Common myeloid progenitor, CD34-positive (primary cell): Measurements from ENCODE around the gene TRPM3.

Experiments used
- CTCF ChIA-PET: fragments of 350-600 bp; sonication (Branson Sonifier 250); formaldehyde crosslinking; loops from one replicate; lab custom pipeline; 2021; ENCODE audit warnings: antibody characterized with exemption; lab: Charles Lee
- POLR2A ChIA-PET: fragments of 350-600 bp; sonication (Branson Sonifier 250); formaldehyde crosslinking; loops from one replicate; lab custom pipeline; 2021; ENCODE audit warnings: antibody characterized with exemption; lab: Charles Lee
- DNase-seq, 3 donors: peaks; one replicate each; pipeline versions ENCODE4 v3.0.0 to v3.0.0-alpha.2; 2013
- H3K27ac ChIP-seq, 2 experiments: 1 replicate in 1 of 2; 2 replicates in 1 of 2; pipeline ENCODE4 v1.7.0; 2013; ENCODE audit warnings: inconsistent platforms in 2 of 2, low read length in 2 of 2, mild to moderate bottlenecking in 2 of 2, low read depth in 1 of 2, moderate library complexity in 1 of 2; ENCODE audit not compliant: severe bottlenecking in 2 of 2, insufficient read depth in 1 of 2, poor library complexity in 1 of 2
- H3K27me3 ChIP-seq, 5 experiments: replicated peaks in 2 of 5; 1 replicate in 3 of 5; 2 replicates in 2 of 5; pipeline versions ENCODE4 v1.6.1 to v1.7.0; 2013; ENCODE audit warnings: low read length in 4 of 5, mild to moderate bottlenecking in 2 of 5, moderate library complexity in 2 of 5, inconsistent platforms in 1 of 5; ENCODE audit not compliant: insufficient read depth in 5 of 5, control insufficient read depth in 4 of 5
- H3K36me3 ChIP-seq, 4 experiments: 1 replicate in 2 of 4; 2 replicates in 2 of 4; pipeline versions ENCODE4 v1.6.1 to v1.7.0; 2013; ENCODE audit warnings: low read length in 3 of 4, control low read depth in 1 of 4, mild to moderate bottlenecking in 1 of 4; ENCODE audit not compliant: control insufficient read depth in 4 of 4, insufficient read depth in 4 of 4
- H3K4me1 ChIP-seq, 4 experiments: 1 replicate in 3 of 4; 2 replicates in 1 of 4; pipeline versions ENCODE4 v1.6.1 to v1.7.1; 2013; ENCODE audit warnings: low read length in 3 of 4, mild to moderate bottlenecking in 3 of 4, control low read depth in 1 of 4, inconsistent platforms in 1 of 4, moderate library complexity in 1 of 4; ENCODE audit not compliant: control insufficient read depth in 4 of 4, insufficient read depth in 4 of 4; ENCODE audit errors: control extremely low read depth in 1 of 4
- H3K4me3 ChIP-seq, 7 experiments: 1 replicate in 4 of 7; 2 replicates in 3 of 7; pipeline versions ENCODE4 v1.5.1 to v1.7.0; 2013; ENCODE audit warnings: mild to moderate bottlenecking in 7 of 7, low read length in 6 of 7, moderate library complexity in 6 of 7, inconsistent platforms in 2 of 7, low read depth in 2 of 7, control low read depth in 1 of 7; ENCODE audit not compliant: insufficient read depth in 4 of 7, control insufficient read depth in 1 of 7; ENCODE audit errors: extremely low read depth in 1 of 7
- H3K9me3 ChIP-seq, 5 experiments: 1 replicate in 4 of 5; 2 replicates in 1 of 5; pipeline versions ENCODE4 v1.6.1 to v1.7.1; 2013; ENCODE audit warnings: low read length in 4 of 5, mild to moderate bottlenecking in 2 of 5, inconsistent platforms in 1 of 5, low read depth in 1 of 5, moderate library complexity in 1 of 5; ENCODE audit not compliant: control insufficient read depth in 4 of 5, insufficient read depth in 2 of 5; ENCODE audit errors: control extremely low read depth in 1 of 5
- WGBS: methylation state at CpG from one replicate; pipeline ENCODE4 v1.1.5; 2013; ENCODE audit not compliant: insufficient coverage; 5-methylcytosine and 5-hydroxymethylcytosine counted together

TRPM3 gene

DNA sequence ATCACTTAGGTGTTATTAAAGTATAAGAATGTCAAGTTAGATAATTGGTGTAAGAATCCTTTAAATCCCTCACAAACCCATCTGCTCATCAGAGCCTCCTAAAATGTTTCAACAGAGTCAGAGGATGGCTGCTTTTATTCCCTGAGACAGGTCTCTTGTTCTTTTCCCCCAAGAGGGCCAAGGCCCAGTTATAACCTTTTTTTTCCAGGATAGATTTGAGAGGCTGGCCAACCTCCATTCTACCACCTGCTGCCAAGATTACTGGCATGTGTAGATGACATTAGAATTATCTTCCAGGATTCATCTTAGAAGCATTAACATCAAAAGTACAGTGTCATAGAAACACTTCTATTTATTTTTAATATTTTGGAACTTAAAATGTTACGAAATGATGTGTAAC is 305.1 kb downstream of the TRPM3 start:
- ChIA-PET CTCF (no interaction called here), POLR2A (no interaction called here)
- no peak for DNase-seq
- no peaks in the 10 kb centered on the region for H3K27me3 ChIP-seq
- no peaks in the 10 kb centered on the region for H3K36me3 ChIP-seq
- H3K27ac ChIP-seq, result no peak overlapping the region
- 100% methylated on average over 1 of the region's 1 CpG for WGBS
- H3K4me1 ChIP-seq, result no peaks in the 10 kb centered on the region
- H3K9me3 ChIP-seq, result no peaks in the 10 kb centered on the region
- no peak overlapping the region for H3K4me3 ChIP-seq

DNA sequence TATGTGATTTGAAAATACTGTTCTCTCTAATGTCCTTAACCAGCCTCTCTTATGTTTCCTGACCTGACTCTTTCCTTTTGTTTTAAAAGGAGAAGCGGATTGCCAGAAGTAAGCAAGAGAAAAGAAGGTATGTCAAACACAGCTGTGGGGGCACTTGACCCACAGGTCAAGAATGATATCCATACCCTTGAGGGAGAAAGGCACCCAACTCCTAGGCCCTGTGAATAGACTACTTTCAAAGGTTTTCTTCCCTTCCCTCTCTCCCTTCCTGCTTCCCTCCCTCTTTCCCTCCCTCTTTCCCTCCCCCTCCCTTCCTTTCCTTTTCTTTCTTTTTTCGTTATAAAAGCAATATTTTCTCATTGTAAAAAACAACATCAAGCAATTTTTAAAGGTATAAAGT is 306.8 kb downstream of the TRPM3 start:
- POLR2A ChIA-PET, result no interaction called here
- no peak for DNase-seq
- Histone ChIP-seq H3K4me3 (no peak overlapping the region), H3K4me1 (no peaks in the 10 kb centered on the region), H3K36me3 (no peaks in the 10 kb centered on the region), H3K9me3 (no peaks in the 10 kb centered on the region), H3K27me3 (no peaks in the 10 kb centered on the region), H3K27ac (no peak overlapping the region)
- CTCF ChIA-PET, result interaction anchor here (0.7 kb wide), 1 partner anchor 46 kb away, joined by 3 read pairs; no protein-coding TSS in a partner anchor
- WGBS, result no CpG with 5 or more reads among the region's 2 CpGs

- Histone ChIP-seq H3K4me3 (no peak overlapping the region), H3K27me3 (no peaks in the 10 kb centered on the region), H3K4me1 (no peaks in the 10 kb centered on the region), H3K36me3 (no peaks in the 10 kb centered on the region), H3K9me3 (no peaks in the 10 kb centered on the region), H3K27ac (no peak overlapping the region)
- ChIA-PET POLR2A (interaction anchor here (0.6 kb wide), 1 partner anchor 191 kb away, joined by 5 read pairs; no protein-coding TSS in a partner anchor), CTCF (no interaction called here)
- no CpG with 5 or more reads among the region's 2 CpGs for WGBS
- no peak for DNase-seq
These were observed 308.3 kb downstream of the TRPM3 start for GRCh38 chr9:70813141-70813540.

GRCh38 chr9:70811638-70812037 is 309.8 kb downstream of the TRPM3 start:
- Histone ChIP-seq H3K9me3 (no peaks in the 10 kb centered on the region), H3K27ac (no peak overlapping the region), H3K4me3 (no peak overlapping the region), H3K4me1 (no peaks in the 10 kb centered on the region), H3K36me3 (no peaks in the 10 kb centered on the region), H3K27me3 (no peaks in the 10 kb centered on the region)
- ChIA-PET POLR2A (no interaction called here), CTCF (no interaction called here)
- WGBS, result no CpG with 5 or more reads among the region's 1 CpG
- DNase-seq, result no peak

DNA sequence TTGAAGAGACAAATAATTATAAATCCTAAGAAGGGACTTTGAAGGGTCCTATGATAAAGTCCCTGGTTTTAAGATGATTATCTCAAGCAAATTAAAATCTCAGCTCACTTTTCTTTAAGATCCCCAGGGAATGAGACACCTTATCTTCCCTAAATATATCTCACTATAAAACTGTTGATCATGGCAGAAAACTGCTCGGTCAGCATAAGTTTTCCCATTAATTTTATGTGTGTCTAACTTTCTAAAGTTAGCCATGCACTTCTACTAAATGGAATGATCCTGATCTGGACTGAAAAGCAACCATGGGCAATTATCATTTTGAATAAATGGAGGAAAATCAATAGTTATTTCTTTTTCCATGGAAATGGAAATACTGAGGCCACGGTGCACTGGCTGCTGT is 314.5 kb downstream of the TRPM3 start:
- H3K36me3 ChIP-seq, result no peaks in the 10 kb centered on the region
- H3K4me1 ChIP-seq, result no peaks in the 10 kb centered on the region
- ChIA-PET POLR2A (no interaction called here), CTCF (interaction anchor here (0.7 kb wide), 1 partner anchor 44 kb away, joined by 3 read pairs; no protein-coding TSS in a partner anchor)
- H3K27me3 ChIP-seq, result no peaks in the 10 kb centered on the region
- DNase-seq, result no peak
- H3K4me3 ChIP-seq, result no peak overlapping the region
- no peak overlapping the region for H3K27ac ChIP-seq
- H3K9me3 ChIP-seq, result no peaks in the 10 kb centered on the region
- WGBS, result no CpG with 5 or more reads among the region's 2 CpGs

GRCh38 chr9:70805949-70806348 is 315.5 kb downstream of the TRPM3 start:
- Histone ChIP-seq H3K4me1 (no peaks in the 10 kb centered on the region), H3K9me3 (no peaks in the 10 kb centered on the region), H3K27me3 (no peaks in the 10 kb centered on the region), H3K36me3 (no peaks in the 10 kb centered on the region), H3K4me3 (no peak overlapping the region), H3K27ac (no peak overlapping the region)
- WGBS, result 92% methylated on average over 6 of the region's 6 CpGs
- ChIA-PET POLR2A (no interaction called here), CTCF (no interaction called here)
- DNase-seq, result no peak

- no CpG with 5 or more reads among the region's 6 CpGs for WGBS
- Histone ChIP-seq H3K9me3 (peaks cover 0 to 6% (median 0%) of the 10 kb centered on the region in 5 experiments), H3K4me3 (no peak overlapping the region), H3K27ac (no peak overlapping the region), H3K36me3 (no peaks in the 10 kb centered on the region), H3K27me3 (no peaks in the 10 kb centered on the region), H3K4me1 (no peaks in the 10 kb centered on the region)
- ChIA-PET POLR2A (no interaction called here), CTCF (no interaction called here)
- no peak for DNase-seq
These were observed 318.5 kb downstream of the TRPM3 start for GRCh38 chr9:70802758-70803436.
